Smooth muscle cell (in vitro differentiated cells): Measurements from ENCODE around the gene AARS2. TPM values are rescaled to one million over a fixed set of nuclear protein-coding genes. Genes with fewer than 3 reads are reported as not detected.

Experiments
- DNase-seq: peaks from one replicate; lab custom pipeline; 2025; ENCODE audit not compliant: unreplicated experiment; lab: John Stamatoyannopoulos, UW
- H2AFZ ChIP-seq: fragments of 200-600 bp; sonication (generic); 2 replicates; pipeline ENCODE4 v1.6.0; 2016; ENCODE audit warnings: antibody characterized with exemption, low read depth, mild to moderate bottlenecking
- H3F3A ChIP-seq: fragments of 200-600 bp; sonication (generic); 2 replicates; pipeline ENCODE4 v1.6.0; 2017; ENCODE audit warnings: antibody characterized with exemption, low read depth
- H3K27ac ChIP-seq: fragments of 200-600 bp; sonication (generic); 2 replicates; pipeline ENCODE4 v1.5.1; 2016; ENCODE audit warnings: low read depth, mild to moderate bottlenecking
- H3K27me3 ChIP-seq: fragments of 200-600 bp; sonication (generic); 2 replicates; pipeline ENCODE4 v1.6.1; 2016; ENCODE audit warnings: low read depth, mild to moderate bottlenecking
- H3K36me3 ChIP-seq: fragments of 200-600 bp; sonication (generic); 2 replicates; pipeline ENCODE4 v1.5.1; 2016; ENCODE audit warnings: low read depth
- H3K4me1 ChIP-seq: fragments of 200-600 bp; sonication (generic); 2 replicates; pipeline ENCODE4 v1.5.1; 2016; ENCODE audit warnings: low read depth
- H3K4me2 ChIP-seq: fragments of 200-600 bp; sonication (generic); 2 replicates; pipeline ENCODE4 v1.6.0; 2016; ENCODE audit warnings: mild to moderate bottlenecking
- H3K4me3 ChIP-seq: fragments of 200-600 bp; sonication (generic); 2 replicates; pipeline ENCODE4 v1.5.1; 2016; ENCODE audit warnings: mild to moderate bottlenecking
- H3K79me2 ChIP-seq: fragments of 200-600 bp; sonication (generic); 2 replicates; pipeline ENCODE4 v1.6.0; 2016; ENCODE audit warnings: low read depth, mild to moderate bottlenecking
- H3K9ac ChIP-seq: fragments of 200-600 bp; sonication (generic); 2 replicates; pipeline ENCODE4 v1.6.0; 2016; ENCODE audit warnings: low read depth
- H3K9me3 ChIP-seq: fragments of 200-600 bp; sonication (generic); replicated peaks from 2 replicates; pipeline ENCODE4 v1.5.1; 2016; ENCODE audit warnings: low read depth
- H4K20me1 ChIP-seq: fragments of 200-600 bp; sonication (generic); 2 replicates; pipeline ENCODE4 v1.6.0; 2016; ENCODE audit warnings: low read depth
- WGBS: methylation state at CpG from one replicate; pipeline ENCODE4 v1.1.7; 2016; ENCODE audit warnings: low lambda C conversion rate; 5-methylcytosine and 5-hydroxymethylcytosine counted together
- polyA plus RNA-seq: library from polyadenylated mRNA; unstranded; fragments of >200 nt; fragmentation: Nextera tagmentation; extraction: Ambion mirVana; gene quantifications from 2 replicates; pipeline ENCODE4 v1.2.1, GENCODE V29; 2016
- total RNA-seq: library from RNA; depleted of rRNA; stranded (reverse); fragments of >200 nt; gene quantifications from 2 replicates; pipeline ENCODE4 v1.2.3, GENCODE V29; 2014
- TF ChIP-seq, protein P1 (sequence below): fragments of 200-600 bp; sonication (generic); IDR thresholded peaks from 2 replicates; pipeline ENCODE4 v1.5.1; 2017; ENCODE audit warnings: borderline replicate concordance, mild to moderate bottlenecking, antibody characterized with exemption; ENCODE audit not compliant: insufficient read depth, poor library complexity, severe bottlenecking

AARS2 gene
- total and polyA plus RNA-seq, 2 experiments from 2014 or later = 7.5 to 15.1 TPM

GRCh38 chr6:44265007-44265721 is 48.0 kb downstream of the AARS2 start, which contains the start of gene NFKBIE:
TSS of gene NFKBIE (minus strand) at chr6:44265551. CDS start at chr6:44265346, 205 bp downstream.
- Histone ChIP-seq H3K4me1 (peaks cover 25% of the 10 kb centered on the region), H4K20me1 (peaks cover 13% of the 10 kb centered on the region), H3K4me3 (peak within 1 kb of the TSS; percentile 96), H3F3A (no peaks in the 10 kb centered on the region), H3K36me3 (no peaks in the 10 kb centered on the region), H3K4me2 (peak within 1 kb of the TSS; percentile 98), H2AFZ (peak within 1 kb of the TSS; percentile 63), H3K9ac (peak within 1 kb of the TSS; percentile 89), H3K27ac (peak within 1 kb of the TSS; percentile 79), H3K9me3 (no peaks in the 10 kb centered on the region), H3K79me2 (peaks cover 16% of the 10 kb centered on the region), H3K27me3 (peaks cover 21% of the 10 kb centered on the region)
- TF ChIP-seq, protein P1, sequence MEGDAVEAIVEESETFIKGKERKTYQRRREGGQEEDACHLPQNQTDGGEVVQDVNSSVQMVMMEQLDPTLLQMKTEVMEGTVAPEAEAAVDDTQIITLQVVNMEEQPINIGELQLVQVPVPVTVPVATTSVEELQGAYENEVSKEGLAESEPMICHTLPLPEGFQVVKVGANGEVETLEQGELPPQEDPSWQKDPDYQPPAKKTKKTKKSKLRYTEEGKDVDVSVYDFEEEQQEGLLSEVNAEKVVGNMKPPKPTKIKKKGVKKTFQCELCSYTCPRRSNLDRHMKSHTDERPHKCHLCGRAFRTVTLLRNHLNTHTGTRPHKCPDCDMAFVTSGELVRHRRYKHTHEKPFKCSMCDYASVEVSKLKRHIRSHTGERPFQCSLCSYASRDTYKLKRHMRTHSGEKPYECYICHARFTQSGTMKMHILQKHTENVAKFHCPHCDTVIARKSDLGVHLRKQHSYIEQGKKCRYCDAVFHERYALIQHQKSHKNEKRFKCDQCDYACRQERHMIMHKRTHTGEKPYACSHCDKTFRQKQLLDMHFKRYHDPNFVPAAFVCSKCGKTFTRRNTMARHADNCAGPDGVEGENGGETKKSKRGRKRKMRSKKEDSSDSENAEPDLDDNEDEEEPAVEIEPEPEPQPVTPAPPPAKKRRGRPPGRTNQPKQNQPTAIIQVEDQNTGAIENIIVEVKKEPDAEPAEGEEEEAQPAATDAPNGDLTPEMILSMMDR = peak; percentile 33
- WGBS = under 1% methylated on average over 44 of the region's 72 CpGs
- DNase-seq = peak; percentile 96

DNA sequence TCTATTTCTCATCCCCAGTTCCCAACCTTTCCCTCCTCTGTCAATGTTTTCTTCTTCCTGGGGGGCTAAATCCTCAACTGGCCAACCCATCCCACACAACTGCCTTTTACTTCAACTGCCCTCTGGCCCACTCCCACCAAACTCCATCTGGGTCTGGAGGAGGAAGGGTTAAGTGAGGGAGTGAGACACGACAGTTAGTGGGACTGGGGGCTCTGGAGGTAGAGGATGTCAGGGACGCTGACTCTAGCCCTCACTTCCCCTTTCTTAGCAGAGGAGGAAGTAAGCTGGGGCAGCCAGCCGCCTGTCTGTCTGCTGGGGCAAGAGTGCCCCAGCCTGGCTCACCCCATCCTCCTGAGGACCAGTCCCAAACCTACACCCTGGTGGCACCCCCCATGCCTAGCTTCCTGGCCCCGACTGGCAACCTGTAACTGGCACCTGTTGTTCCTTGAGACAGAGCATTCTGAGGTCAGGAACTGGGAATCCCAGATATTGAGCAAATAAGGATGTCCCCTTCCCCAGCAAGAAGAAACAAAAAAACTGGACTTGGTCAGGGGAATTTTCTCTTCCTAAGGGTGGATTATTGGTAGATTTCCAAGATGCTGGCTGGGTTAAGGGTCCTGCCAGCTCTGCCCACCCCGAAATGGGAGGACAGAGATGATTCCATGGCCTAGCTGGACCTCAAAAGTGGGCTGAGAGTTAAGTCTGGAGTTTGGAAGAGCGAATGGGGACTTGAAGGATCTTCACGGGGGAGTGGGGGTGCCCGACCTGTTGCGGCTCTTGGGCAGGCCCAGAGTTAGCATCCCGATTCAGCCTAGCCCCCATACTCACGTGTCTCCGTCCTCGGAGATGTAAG is 48.8 kb downstream of the AARS2 start:
- DNase-seq = no peak
- peak overlapping the region; percentile 89 for H3K9ac ChIP-seq
- peaks cover 13% of the 10 kb centered on the region for H4K20me1 ChIP-seq
- H3K36me3 ChIP-seq = no peaks in the 10 kb centered on the region
- TF ChIP-seq, protein P1 = no peak
- no peaks in the 10 kb centered on the region for H3K9me3 ChIP-seq
- H3K4me2 ChIP-seq = peak overlapping the region; percentile 98
- H3K79me2 ChIP-seq = peaks cover 16% of the 10 kb centered on the region
- 17% methylated on average over 13 of the region's 13 CpGs for WGBS
- peak overlapping the region; percentile 63 for H2AFZ ChIP-seq
- no peaks in the 10 kb centered on the region for H3F3A ChIP-seq
- H3K4me3 ChIP-seq = peak overlapping the region; percentile 96
- H3K27ac ChIP-seq = peak overlapping the region; percentile 79
- peaks cover 13% of the 10 kb centered on the region for H3K27me3 ChIP-seq
- peaks cover 25% of the 10 kb centered on the region for H3K4me1 ChIP-seq

DNA sequence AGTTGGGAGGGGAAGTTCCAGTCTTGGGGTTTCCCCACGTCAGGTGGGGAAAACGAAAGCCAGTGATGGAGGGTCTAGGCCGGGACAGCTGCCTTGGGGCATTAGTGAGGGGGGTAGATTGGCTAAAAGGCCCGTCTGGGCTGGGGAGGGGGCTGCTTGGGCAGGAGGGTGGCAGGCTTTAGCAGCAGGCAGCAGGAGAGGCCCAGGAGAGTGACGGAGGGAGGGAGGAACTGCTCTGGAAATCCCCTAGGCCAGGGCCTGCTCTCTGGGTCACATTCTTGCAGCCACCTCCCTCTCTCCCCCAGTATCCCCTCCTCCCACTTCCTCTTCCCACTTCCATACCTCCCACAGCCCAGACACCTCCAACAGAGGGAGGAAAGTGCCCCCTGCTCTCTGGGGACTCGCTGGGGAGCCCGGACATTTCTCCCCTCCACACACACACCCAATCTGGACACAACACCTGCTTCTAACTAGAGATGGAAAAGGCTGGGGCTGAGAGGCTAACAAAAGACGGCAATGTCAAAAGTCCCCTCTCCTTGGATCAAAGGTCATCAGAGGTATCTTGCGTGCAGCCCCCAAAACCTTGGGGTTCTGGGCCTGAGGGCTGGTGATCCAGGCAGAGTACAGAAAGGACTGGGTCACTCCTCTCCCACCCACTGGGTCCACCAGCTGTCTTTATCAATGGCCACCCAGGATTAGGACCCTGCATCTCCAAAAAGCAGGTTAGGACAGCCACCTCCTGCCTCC is 49.6 kb downstream of the AARS2 start:
- peak overlapping the region; percentile 35 for H3K9ac ChIP-seq

More for the DNA sequence above, 49.6 kb downstream of the AARS2 start:
- H3K79me2 ChIP-seq = peaks cover 16% of the 10 kb centered on the region
- peaks cover 4% of the 10 kb centered on the region for H3K27me3 ChIP-seq
- TF ChIP-seq, protein P1 = no peak
- DNase-seq = no peak
- H2AFZ ChIP-seq = no peak overlapping the region
- H3K9me3 ChIP-seq = no peaks in the 10 kb centered on the region
- no peaks in the 10 kb centered on the region for H3F3A ChIP-seq
- peak overlapping the region; percentile 96 for H3K4me3 ChIP-seq
- H3K36me3 ChIP-seq = no peaks in the 10 kb centered on the region
- peak overlapping the region; percentile 98 for H3K4me2 ChIP-seq
- H3K4me1 ChIP-seq = peaks cover 24% of the 10 kb centered on the region
- H4K20me1 ChIP-seq = peaks cover 13% of the 10 kb centered on the region
- H3K27ac ChIP-seq = peak overlapping the region; percentile 42
- 70% methylated on average over 8 of the region's 9 CpGs for WGBS
